OCI-LY1 (cell line): Measurements from ENCODE around the gene ECSIT.
"Not testable (repeated sequence)": the region's sequence is repeated elsewhere in the genome, so short reads cannot be mapped to it uniquely, and the experiment has no call there.

Source experiments
- H2AFZ ChIP-seq: fragments of 200-600 bp; sonication (generic), shearing (Covaris generic); 2 replicates; pipeline ENCODE4 v1.6.0; 2014; ENCODE audit warnings: antibody characterized with exemption, mild to moderate bottlenecking, low read length
- H3F3A ChIP-seq: fragments of 200-600 bp; sonication (generic), shearing (Covaris generic); 2 replicates; pipeline ENCODE4 v1.6.0; 2014; ENCODE audit warnings: mild to moderate bottlenecking, antibody characterized with exemption, low read length, moderate library complexity; ENCODE audit not compliant: insufficient read depth
- H3K27ac ChIP-seq: fragments of 200-600 bp; sonication (generic); 2 replicates; pipeline ENCODE4 v1.5.1; 2014; ENCODE audit warnings: low read length, mixed run types, mild to moderate bottlenecking, low read depth; ENCODE audit not compliant: poor library complexity, severe bottlenecking
- H3K27me3 ChIP-seq: fragments of 200-600 bp; sonication (generic); 2 replicates; pipeline ENCODE4 v1.6.0; 2014; ENCODE audit warnings: antibody characterized with exemption, mild to moderate bottlenecking, low read length, moderate library complexity; ENCODE audit not compliant: insufficient read depth
- H3K36me3 ChIP-seq: fragments of 200-600 bp; sonication (generic); 2 replicates; pipeline ENCODE4 v1.6.1; 2014; ENCODE audit warnings: mild to moderate bottlenecking, antibody characterized with exemption, low read length, moderate library complexity, mixed read lengths; ENCODE audit not compliant: insufficient read depth
- H3K4me1 ChIP-seq: fragments of 200-600 bp; sonication (generic); 2 replicates; pipeline ENCODE4 v1.5.1; 2014; ENCODE audit warnings: mild to moderate bottlenecking, low read length, moderate library complexity; ENCODE audit not compliant: insufficient read depth, severe bottlenecking
- H3K4me2 ChIP-seq: fragments of 200-600 bp; sonication (generic), shearing (Covaris generic); 2 replicates; pipeline ENCODE4 v1.6.1; 2014; ENCODE audit warnings: low read length
- H3K4me3 ChIP-seq: fragments of 200-600 bp; sonication (generic); 2 replicates; pipeline ENCODE4 v1.5.1; 2014; ENCODE audit warnings: low read length, low read depth, mild to moderate bottlenecking, mixed read lengths; ENCODE audit not compliant: poor library complexity, severe bottlenecking
- H3K79me2 ChIP-seq: fragments of 200-600 bp; shearing (Covaris generic); 2 replicates; pipeline ENCODE4 v1.6.1; 2016; ENCODE audit warnings: mixed run types, low read length, mixed read lengths; ENCODE audit not compliant: insufficient read depth
- H3K9ac ChIP-seq: fragments of 200-600 bp; sonication (generic), shearing (Covaris generic); 2 replicates; pipeline ENCODE4 v1.6.1; 2014; ENCODE audit warnings: mild to moderate bottlenecking, low read length, mixed read lengths
- H3K9me2 ChIP-seq: fragments of 200-600 bp; sonication (generic), shearing (Covaris generic); 2 replicates; pipeline ENCODE4 v1.6.1; 2014; ENCODE audit warnings: low read depth, mild to moderate bottlenecking, low read length, mixed read lengths
- H3K9me3 ChIP-seq: fragments of 200-600 bp; shearing (Covaris generic); 2 replicates; pipeline ENCODE4 v1.6.1; 2014; ENCODE audit warnings: low read length, mixed read lengths
- H4K20me1 ChIP-seq: fragments of 200-600 bp; sonication (generic), shearing (Covaris generic); 2 replicates; pipeline ENCODE4 v1.6.0; 2016; ENCODE audit warnings: mild to moderate bottlenecking, low read length; ENCODE audit not compliant: insufficient read depth
- EZH2 ChIP-seq: fragments of 200-600 bp; sonication (generic), shearing (Covaris generic); IDR thresholded peaks from 2 replicates; pipeline ENCODE4 v1.8.0; 2017; ENCODE audit warnings: borderline replicate concordance, mixed run types, mild to moderate bottlenecking, antibody characterized with exemption, low read length, moderate library complexity, mixed read lengths
- TF ChIP-seq, protein P1 (sequence below): fragments of 200-600 bp; sonication (generic), shearing (Covaris generic); IDR thresholded peaks from 2 replicates; pipeline ENCODE4 v1.5.1; 2017; ENCODE audit warnings: mild to moderate bottlenecking, antibody characterized with exemption, low read length, moderate library complexity, mixed read lengths

ECSIT gene

DNA sequence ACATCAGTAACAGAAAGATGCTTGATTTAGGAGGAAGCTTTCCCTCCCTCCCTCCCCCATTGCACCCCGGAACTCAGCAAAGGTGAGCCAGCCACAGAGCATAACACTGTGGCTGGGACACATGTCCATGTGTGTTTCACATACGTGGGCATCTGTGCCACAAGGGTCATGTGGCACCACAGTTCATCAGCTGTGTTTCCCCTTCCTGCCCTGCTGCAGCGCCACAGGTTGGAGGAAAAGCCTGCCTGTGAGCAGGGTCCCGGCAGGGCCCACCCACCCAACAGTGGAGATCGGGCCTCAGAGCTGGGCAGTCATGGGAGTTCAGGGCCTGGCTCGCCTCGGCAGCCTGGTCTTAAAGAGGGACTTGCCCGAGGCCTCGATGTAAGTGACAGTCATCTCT lies 45.8 kb upstream of the ECSIT start:
- Histone ChIP-seq H3K4me2 (no peak overlapping the region), H2AFZ (no peak overlapping the region), H3K4me1 (peaks cover 16% of the 10 kb centered on the region), H3K9me2 (no peaks in the 10 kb centered on the region), H3K36me3 (no peaks in the 10 kb centered on the region), H3K4me3 (no peak overlapping the region), H3K9me3 (no peaks in the 10 kb centered on the region), H3K79me2 (no peaks in the 10 kb centered on the region), H3K27me3 (no peaks in the 10 kb centered on the region), H3K9ac (no peak overlapping the region), H3K27ac (no peak overlapping the region), H3F3A (no peaks in the 10 kb centered on the region), H4K20me1 (no peaks in the 10 kb centered on the region)
- TF ChIP-seq EZH2 = no peak

DNA sequence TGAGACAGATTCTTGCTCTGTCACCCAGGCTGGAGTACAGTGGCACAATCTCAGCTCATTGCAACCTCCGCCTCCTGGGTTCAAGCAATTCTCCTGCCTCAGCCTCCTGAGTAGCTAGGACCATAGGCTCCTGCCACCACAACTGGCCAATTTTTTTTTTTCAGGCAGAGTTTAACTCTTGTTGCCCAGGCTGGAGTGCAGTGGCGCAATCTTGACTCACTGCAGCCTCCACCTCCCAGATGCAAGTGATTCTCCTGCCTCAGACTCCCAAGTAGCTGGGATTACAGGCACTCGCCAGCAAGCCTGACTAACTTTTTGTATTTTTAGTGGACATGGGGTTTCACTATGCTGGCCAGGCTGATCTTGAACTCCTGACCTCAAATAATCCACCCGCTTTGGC lies 44.8 kb upstream of the ECSIT start:
- H3F3A ChIP-seq, H3K9ac ChIP-seq, H3K79me2 ChIP-seq, H3K4me3 ChIP-seq, H3K27me3 ChIP-seq, H3K9me2 ChIP-seq, H3K36me3 ChIP-seq, H4K20me1 ChIP-seq, H3K9me3 ChIP-seq, H3K4me2 ChIP-seq, H2AFZ ChIP-seq, H3K27ac ChIP-seq: not testable (repeated sequence)
- H3K4me1 ChIP-seq = peaks cover 11% of the 10 kb centered on the region

DNA sequence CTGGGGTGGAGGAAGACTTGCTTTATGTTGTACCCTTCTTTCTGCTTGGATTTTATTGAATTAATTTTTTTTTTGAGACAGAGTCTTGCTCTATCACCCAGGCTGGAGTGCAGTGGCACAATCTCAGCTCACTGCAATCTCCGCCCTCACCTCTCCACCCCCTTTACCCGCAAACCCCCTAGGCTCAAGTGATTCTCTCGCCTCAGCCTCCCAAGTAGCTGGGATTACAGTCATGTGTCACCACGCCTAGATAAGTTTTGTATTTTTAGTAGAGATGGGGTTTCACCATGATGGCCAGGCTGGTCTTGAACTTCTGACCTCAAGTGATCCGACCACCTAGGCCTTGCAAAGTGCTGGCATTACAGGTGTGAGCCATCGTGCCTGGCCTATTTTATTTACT lies 44.4 kb upstream of the ECSIT start:
- not testable (repeated sequence) for H3K36me3 ChIP-seq, H3K4me3 ChIP-seq, H3K9me2 ChIP-seq, H2AFZ ChIP-seq, H3K79me2 ChIP-seq, H3K9me3 ChIP-seq, H4K20me1 ChIP-seq, H3K9ac ChIP-seq, H3K4me2 ChIP-seq, H3K27ac ChIP-seq, H3K27me3 ChIP-seq, H3K4me1 ChIP-seq, H3F3A ChIP-seq

DNA sequence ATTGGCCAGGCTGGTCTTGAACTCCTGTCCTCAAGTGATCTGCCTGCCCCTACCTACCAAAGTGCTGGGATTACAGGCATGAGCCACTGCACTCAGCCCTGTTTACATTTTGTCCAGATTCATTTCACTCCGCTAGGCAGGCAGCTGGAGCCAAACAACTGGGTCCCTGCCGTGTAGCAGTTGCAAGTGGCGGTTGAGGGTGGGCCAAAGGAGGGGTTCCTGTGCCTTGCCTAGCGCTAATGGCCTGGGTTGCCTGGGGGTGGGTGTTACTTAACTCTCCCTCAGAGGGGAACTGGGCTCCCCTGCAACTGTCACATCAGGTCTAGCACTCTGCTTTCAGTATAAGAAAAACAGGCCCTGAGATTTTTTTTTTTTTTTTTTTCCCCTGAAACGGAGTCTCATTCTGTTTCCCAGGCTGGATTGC lies 41.1 kb upstream of the ECSIT start:
- H3K4me2 ChIP-seq = no peak overlapping the region
- no peak overlapping the region for H3K9ac ChIP-seq
- no peak overlapping the region for H2AFZ ChIP-seq
- H3F3A ChIP-seq = no peaks in the 10 kb centered on the region
- TF ChIP-seq, protein P1, sequence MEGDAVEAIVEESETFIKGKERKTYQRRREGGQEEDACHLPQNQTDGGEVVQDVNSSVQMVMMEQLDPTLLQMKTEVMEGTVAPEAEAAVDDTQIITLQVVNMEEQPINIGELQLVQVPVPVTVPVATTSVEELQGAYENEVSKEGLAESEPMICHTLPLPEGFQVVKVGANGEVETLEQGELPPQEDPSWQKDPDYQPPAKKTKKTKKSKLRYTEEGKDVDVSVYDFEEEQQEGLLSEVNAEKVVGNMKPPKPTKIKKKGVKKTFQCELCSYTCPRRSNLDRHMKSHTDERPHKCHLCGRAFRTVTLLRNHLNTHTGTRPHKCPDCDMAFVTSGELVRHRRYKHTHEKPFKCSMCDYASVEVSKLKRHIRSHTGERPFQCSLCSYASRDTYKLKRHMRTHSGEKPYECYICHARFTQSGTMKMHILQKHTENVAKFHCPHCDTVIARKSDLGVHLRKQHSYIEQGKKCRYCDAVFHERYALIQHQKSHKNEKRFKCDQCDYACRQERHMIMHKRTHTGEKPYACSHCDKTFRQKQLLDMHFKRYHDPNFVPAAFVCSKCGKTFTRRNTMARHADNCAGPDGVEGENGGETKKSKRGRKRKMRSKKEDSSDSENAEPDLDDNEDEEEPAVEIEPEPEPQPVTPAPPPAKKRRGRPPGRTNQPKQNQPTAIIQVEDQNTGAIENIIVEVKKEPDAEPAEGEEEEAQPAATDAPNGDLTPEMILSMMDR = no peak
- no peak for TF ChIP-seq EZH2
- H3K27me3 ChIP-seq = no peaks in the 10 kb centered on the region
- peaks cover 4% of the 10 kb centered on the region; the same call in 1 of the 2 replicates for H3K36me3 ChIP-seq
- no peak overlapping the region for H3K4me3 ChIP-seq
- H3K4me1 ChIP-seq = peaks cover 10% of the 10 kb centered on the region
- H3K27ac ChIP-seq = peak overlapping the region; percentile 41
- H3K9me2 ChIP-seq = no peaks in the 10 kb centered on the region
- H4K20me1 ChIP-seq = no peaks in the 10 kb centered on the region
- no peaks in the 10 kb centered on the region for H3K9me3 ChIP-seq
- no peaks in the 10 kb centered on the region for H3K79me2 ChIP-seq

DNA sequence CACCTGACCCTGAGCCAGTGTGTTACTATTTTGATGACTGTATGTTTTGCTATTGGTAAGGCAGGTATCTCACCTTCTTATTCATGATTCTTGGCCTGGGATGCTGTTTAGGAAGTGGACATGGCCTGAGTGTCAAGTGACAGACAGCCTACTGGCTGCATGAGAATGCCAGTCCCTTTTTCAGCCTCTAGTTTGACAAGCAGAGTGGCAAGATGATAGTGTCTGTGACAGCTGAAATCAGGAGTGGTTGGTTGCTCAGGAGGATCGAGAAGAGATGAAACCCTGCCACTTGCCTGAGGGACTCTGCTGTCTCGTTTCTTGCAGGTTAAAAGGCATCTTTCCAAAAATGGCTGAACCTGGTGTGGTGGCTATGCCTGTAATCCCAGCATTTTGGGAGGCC lies 37.2 kb upstream of the ECSIT start:
- H3K27me3 ChIP-seq = no peaks in the 10 kb centered on the region
- H3K4me2 ChIP-seq = no peak overlapping the region
- no peak overlapping the region for H3K4me3 ChIP-seq
- H2AFZ ChIP-seq = no peak overlapping the region
- peaks cover 21% of the 10 kb centered on the region for H3K4me1 ChIP-seq
- H3K9me3 ChIP-seq = no peaks in the 10 kb centered on the region
- peak overlapping the region; percentile 11 for H3K27ac ChIP-seq
- no peaks in the 10 kb centered on the region for H3K79me2 ChIP-seq
- H3K36me3 ChIP-seq = peaks cover 4% of the 10 kb centered on the region; the same call in 1 of the 2 replicates
- no peak overlapping the region for H3K9ac ChIP-seq
- no peaks in the 10 kb centered on the region for H3F3A ChIP-seq
- no peaks in the 10 kb centered on the region for H3K9me2 ChIP-seq
- TF ChIP-seq EZH2 = no peak
- TF ChIP-seq, protein P1 = no peak
- no peaks in the 10 kb centered on the region for H4K20me1 ChIP-seq

DNA sequence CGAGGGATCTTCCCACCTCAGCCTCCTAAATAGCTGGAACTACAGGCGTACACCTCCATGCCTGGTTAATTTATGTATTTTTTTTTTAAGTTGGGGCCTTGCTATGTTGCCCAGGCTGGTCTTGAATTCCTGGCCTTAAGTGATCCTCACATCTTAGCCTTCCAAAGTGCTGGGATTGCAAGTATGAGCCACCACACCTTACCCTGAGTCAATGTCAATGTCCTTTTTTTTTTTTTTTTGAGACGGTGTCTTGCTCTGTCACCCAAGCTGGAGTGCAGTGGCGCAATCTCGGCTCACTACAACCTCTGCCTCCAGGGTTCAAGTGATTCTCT lies 36.7 kb upstream of the ECSIT start:
- H3K27me3 ChIP-seq, H3K79me2 ChIP-seq, H3K4me3 ChIP-seq, H3K9me2 ChIP-seq, H3K4me2 ChIP-seq, H3K9ac ChIP-seq, H3K9me3 ChIP-seq, H2AFZ ChIP-seq, H3K27ac ChIP-seq, H4K20me1 ChIP-seq, H3K36me3 ChIP-seq, H3F3A ChIP-seq: not testable (repeated sequence)
- H3K4me1 ChIP-seq = peaks cover 25% of the 10 kb centered on the region
